HEK293 (cell line): Measurements from ENCODE around the gene SARS1.

Experiments used
- FEZF1 ChIP-seq: fragments of 450-650 bp; formaldehyde crosslinking; IDR thresholded peaks from 2 replicates; pipeline ENCODE4 v1.5.1; 2016; ENCODE audit warnings: missing biosample characterization, missing genetic modification characterization
- OVOL3 ChIP-seq: fragments of 450-650 bp; formaldehyde crosslinking; IDR thresholded peaks from 2 replicates; pipeline ENCODE4 v1.5.1; 2016; ENCODE audit warnings: missing biosample characterization, missing genetic modification characterization
- REPIN1 ChIP-seq: fragments of 450-650 bp; formaldehyde crosslinking; IDR thresholded peaks from 2 replicates; pipeline ENCODE4 v1.5.1; 2017; ENCODE audit warnings: missing biosample characterization, missing genetic modification characterization, low read depth
- SCRT2 ChIP-seq: fragments of 450-650 bp; formaldehyde crosslinking; IDR thresholded peaks from 2 replicates; pipeline ENCODE4 v1.5.1; 2016; ENCODE audit warnings: missing biosample characterization, missing genetic modification characterization
- WT1 ChIP-seq: fragments of 450-650 bp; formaldehyde crosslinking; IDR thresholded peaks from 2 replicates; pipeline ENCODE4 v1.5.1; 2016; ENCODE audit warnings: missing biosample characterization, missing genetic modification characterization
- ZBTB7A ChIP-seq: fragments of 450-650 bp; formaldehyde crosslinking; IDR thresholded peaks from 2 replicates; pipeline ENCODE4 v1.5.1; 2016; ENCODE audit warnings: low read depth, missing biosample characterization, missing genetic modification characterization
- ZEB2 ChIP-seq: fragments of 450-650 bp; formaldehyde crosslinking; IDR thresholded peaks from 2 replicates; pipeline ENCODE4 v1.5.1; 2016; ENCODE audit warnings: missing biosample characterization, missing genetic modification characterization
- ZFP3 ChIP-seq: fragments of 450-650 bp; formaldehyde crosslinking; IDR thresholded peaks from 2 replicates; pipeline ENCODE4 v1.5.1; 2016; ENCODE audit warnings: low read depth, missing biosample characterization, missing genetic modification characterization
- ZNF112 ChIP-seq: fragments of 450-650 bp; formaldehyde crosslinking; IDR thresholded peaks from 2 replicates; pipeline ENCODE4 v1.5.0; 2017; ENCODE audit warnings: missing biosample characterization, missing genetic modification characterization
- ZNF121 ChIP-seq: fragments of 450-650 bp; formaldehyde crosslinking; IDR thresholded peaks from 2 replicates; pipeline ENCODE4 v1.5.1; 2016; ENCODE audit warnings: missing biosample characterization, missing genetic modification characterization
- ZNF132 ChIP-seq: fragments of 450-650 bp; formaldehyde crosslinking; IDR thresholded peaks from 2 replicates; pipeline ENCODE4 v1.5.1; 2017; ENCODE audit warnings: missing biosample characterization, missing genetic modification characterization, borderline replicate concordance
- ZNF558 ChIP-seq: fragments of 450-650 bp; formaldehyde crosslinking; IDR thresholded peaks from 2 replicates; pipeline ENCODE4 v1.5.1; 2016; ENCODE audit warnings: missing biosample characterization, missing genetic modification characterization
- ZNF621 ChIP-seq: fragments of 450-650 bp; formaldehyde crosslinking; IDR thresholded peaks from 2 replicates; pipeline ENCODE4 v1.5.1; 2017; ENCODE audit warnings: missing biosample characterization, missing genetic modification characterization
- ZNF626 ChIP-seq: fragments of 450-650 bp; sonication (Bioruptor Pico); formaldehyde crosslinking; IDR thresholded peaks from 2 replicates; pipeline ENCODE4 v1.5.1; 2018; ENCODE audit warnings: missing biosample characterization, missing genetic modification characterization, inconsistent platforms
- ZNF777 ChIP-seq: fragments of 450-650 bp; formaldehyde crosslinking; IDR thresholded peaks from 2 replicates; pipeline ENCODE4 v1.5.1; 2017; ENCODE audit warnings: missing biosample characterization, missing genetic modification characterization, borderline replicate concordance
- ZNF843 ChIP-seq: fragments of 450-650 bp; formaldehyde crosslinking; IDR thresholded peaks from 2 replicates; pipeline ENCODE4 v1.5.1; 2016; ENCODE audit warnings: missing biosample characterization, missing genetic modification characterization
- TF ChIP-seq, protein P1 (sequence below): fragments of 450-650 bp; formaldehyde crosslinking; IDR thresholded peaks from 2 replicates; pipeline ENCODE4 v1.5.0; 2017; ENCODE audit warnings: missing biosample characterization, missing genetic modification characterization, borderline replicate concordance
- TF ChIP-seq, protein P2 (sequence below): sonication (generic); formaldehyde crosslinking; IDR thresholded peaks from 2 replicates; pipeline ENCODE4 v1.8.1; 2022; ENCODE audit warnings: mild to moderate bottlenecking, moderate library complexity, missing genetic modification reagents
- TF ChIP-seq, protein P3 (sequence below): fragments of 450-650 bp; formaldehyde crosslinking; IDR thresholded peaks from 2 replicates; pipeline ENCODE4 v1.5.1; 2017; ENCODE audit warnings: missing biosample characterization, missing genetic modification characterization
- TF ChIP-seq, protein P4 (sequence below): fragments of 450-650 bp; formaldehyde crosslinking; IDR thresholded peaks from 2 replicates; pipeline ENCODE4 v1.5.1; 2017; ENCODE audit warnings: missing biosample characterization, missing genetic modification characterization
- TF ChIP-seq, protein P5 (sequence below): fragments of 450-650 bp; IDR thresholded peaks from 2 replicates; pipeline ENCODE4 v1.5.1; 2018; ENCODE audit warnings: missing biosample characterization, mild to moderate bottlenecking, missing genetic modification characterization
- TF ChIP-seq, protein P6 (sequence below): fragments of 450-650 bp; formaldehyde crosslinking; IDR thresholded peaks from 2 replicates; pipeline ENCODE4 v1.5.1; 2017; ENCODE audit warnings: missing biosample characterization, mild to moderate bottlenecking, missing genetic modification characterization, moderate library complexity
- TF ChIP-seq, protein P7 (sequence below): fragments of 450-650 bp; formaldehyde crosslinking; IDR thresholded peaks from 2 replicates; pipeline ENCODE4 v1.5.1; 2016; ENCODE audit warnings: missing biosample characterization, missing genetic modification characterization
- TF ChIP-seq, protein P8 (sequence below): fragments of 450-650 bp; formaldehyde crosslinking; IDR thresholded peaks from 2 replicates; pipeline ENCODE4 v1.5.1; 2016; ENCODE audit warnings: missing biosample characterization, missing genetic modification characterization, low read depth

Gene SARS1

DNA sequence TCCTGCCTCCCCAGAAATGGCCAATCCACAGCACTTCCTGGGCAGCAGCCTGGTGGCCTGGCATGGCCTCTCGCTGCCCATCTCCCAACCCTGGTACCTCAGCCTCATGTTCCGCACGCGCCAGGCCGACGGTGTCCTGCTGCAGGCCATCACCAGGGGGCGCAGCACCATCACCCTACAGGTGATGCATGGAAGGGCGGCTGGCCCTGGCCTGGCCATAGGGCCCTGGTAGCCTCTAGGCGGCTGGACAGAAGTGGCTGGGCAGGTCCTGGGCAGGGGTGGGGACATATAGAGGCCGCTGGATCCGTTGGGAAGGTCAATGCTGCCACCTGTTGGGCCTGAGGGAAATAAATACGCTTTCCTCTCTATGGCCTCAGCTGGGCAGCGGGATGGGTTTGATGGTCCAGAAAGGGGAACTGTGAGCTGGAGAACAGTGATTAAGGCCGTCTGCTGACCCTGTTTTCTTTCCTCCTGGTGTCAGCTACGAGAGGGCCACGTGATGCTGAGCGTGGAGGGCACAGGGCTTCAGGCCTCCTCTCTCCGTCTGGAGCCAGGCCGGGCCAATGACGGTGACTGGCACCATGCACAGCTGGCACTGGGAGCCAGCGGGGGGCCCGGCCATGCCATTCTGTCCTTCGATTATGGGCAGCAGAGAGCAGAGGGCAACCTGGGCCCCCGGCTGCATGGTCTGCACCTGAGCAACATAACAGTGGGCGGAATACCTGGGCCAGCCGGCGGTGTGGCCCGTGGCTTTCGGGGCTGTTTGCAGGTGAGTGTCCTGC is 50.1 kb downstream of the SARS1 start (continued):
- TF ChIP-seq ZEB2 (tag by site-specific recombination): peak; percentile 40; the same call in 1 of the 2 replicates
- no peak for TF ChIP-seq OVOL3 (tag by site-specific recombination)
- TF ChIP-seq, protein P1, sequence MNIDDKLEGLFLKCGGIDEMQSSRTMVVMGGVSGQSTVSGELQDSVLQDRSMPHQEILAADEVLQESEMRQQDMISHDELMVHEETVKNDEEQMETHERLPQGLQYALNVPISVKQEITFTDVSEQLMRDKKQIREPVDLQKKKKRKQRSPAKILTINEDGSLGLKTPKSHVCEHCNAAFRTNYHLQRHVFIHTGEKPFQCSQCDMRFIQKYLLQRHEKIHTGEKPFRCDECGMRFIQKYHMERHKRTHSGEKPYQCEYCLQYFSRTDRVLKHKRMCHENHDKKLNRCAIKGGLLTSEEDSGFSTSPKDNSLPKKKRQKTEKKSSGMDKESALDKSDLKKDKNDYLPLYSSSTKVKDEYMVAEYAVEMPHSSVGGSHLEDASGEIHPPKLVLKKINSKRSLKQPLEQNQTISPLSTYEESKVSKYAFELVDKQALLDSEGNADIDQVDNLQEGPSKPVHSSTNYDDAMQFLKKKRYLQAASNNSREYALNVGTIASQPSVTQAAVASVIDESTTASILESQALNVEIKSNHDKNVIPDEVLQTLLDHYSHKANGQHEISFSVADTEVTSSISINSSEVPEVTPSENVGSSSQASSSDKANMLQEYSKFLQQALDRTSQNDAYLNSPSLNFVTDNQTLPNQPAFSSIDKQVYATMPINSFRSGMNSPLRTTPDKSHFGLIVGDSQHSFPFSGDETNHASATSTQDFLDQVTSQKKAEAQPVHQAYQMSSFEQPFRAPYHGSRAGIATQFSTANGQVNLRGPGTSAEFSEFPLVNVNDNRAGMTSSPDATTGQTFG (tag by site-specific recombination): no peak
- TF ChIP-seq ZFP3 (tag by site-specific recombination): no peak
- TF ChIP-seq ZNF777 (tag by site-specific recombination): no peak
- TF ChIP-seq ZNF843: no peak
- TF ChIP-seq ZNF621 (tag by site-specific recombination): no peak
- no peak for TF ChIP-seq ZNF626 (tag by site-specific recombination)
- TF ChIP-seq, protein P2, sequence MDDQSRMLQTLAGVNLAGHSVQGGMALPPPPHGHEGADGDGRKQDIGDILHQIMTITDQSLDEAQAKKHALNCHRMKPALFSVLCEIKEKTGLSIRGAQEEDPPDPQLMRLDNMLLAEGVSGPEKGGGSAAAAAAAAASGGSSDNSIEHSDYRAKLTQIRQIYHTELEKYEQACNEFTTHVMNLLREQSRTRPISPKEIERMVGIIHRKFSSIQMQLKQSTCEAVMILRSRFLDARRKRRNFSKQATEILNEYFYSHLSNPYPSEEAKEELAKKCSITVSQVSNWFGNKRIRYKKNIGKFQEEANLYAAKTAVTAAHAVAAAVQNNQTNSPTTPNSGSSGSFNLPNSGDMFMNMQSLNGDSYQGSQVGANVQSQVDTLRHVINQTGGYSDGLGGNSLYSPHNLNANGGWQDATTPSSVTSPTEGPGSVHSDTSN (CRISPR knock-in tag): no peak
- no peak for TF ChIP-seq ZNF112 (tag by site-specific recombination)
- no peak for TF ChIP-seq ZBTB7A (tag by site-specific recombination)
- TF ChIP-seq ZNF121 (tag by site-specific recombination): no peak
- no peak for TF ChIP-seq FEZF1 (tag by site-specific recombination)
- TF ChIP-seq, protein P3, sequence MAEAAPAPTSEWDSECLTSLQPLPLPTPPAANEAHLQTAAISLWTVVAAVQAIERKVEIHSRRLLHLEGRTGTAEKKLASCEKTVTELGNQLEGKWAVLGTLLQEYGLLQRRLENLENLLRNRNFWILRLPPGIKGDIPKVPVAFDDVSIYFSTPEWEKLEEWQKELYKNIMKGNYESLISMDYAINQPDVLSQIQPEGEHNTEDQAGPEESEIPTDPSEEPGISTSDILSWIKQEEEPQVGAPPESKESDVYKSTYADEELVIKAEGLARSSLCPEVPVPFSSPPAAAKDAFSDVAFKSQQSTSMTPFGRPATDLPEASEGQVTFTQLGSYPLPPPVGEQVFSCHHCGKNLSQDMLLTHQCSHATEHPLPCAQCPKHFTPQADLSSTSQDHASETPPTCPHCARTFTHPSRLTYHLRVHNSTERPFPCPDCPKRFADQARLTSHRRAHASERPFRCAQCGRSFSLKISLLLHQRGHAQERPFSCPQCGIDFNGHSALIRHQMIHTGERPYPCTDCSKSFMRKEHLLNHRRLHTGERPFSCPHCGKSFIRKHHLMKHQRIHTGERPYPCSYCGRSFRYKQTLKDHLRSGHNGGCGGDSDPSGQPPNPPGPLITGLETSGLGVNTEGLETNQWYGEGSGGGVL: no peak
- TF ChIP-seq, protein P4, sequence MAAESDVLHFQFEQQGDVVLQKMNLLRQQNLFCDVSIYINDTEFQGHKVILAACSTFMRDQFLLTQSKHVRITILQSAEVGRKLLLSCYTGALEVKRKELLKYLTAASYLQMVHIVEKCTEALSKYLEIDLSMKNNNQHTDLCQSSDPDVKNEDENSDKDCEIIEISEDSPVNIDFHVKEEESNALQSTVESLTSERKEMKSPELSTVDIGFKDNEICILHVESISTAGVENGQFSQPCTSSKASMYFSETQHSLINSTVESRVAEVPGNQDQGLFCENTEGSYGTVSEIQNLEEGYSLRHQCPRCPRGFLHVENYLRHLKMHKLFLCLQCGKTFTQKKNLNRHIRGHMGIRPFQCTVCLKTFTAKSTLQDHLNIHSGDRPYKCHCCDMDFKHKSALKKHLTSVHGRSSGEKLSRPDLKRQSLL (tag by site-specific recombination): no peak
- TF ChIP-seq, protein P5, sequence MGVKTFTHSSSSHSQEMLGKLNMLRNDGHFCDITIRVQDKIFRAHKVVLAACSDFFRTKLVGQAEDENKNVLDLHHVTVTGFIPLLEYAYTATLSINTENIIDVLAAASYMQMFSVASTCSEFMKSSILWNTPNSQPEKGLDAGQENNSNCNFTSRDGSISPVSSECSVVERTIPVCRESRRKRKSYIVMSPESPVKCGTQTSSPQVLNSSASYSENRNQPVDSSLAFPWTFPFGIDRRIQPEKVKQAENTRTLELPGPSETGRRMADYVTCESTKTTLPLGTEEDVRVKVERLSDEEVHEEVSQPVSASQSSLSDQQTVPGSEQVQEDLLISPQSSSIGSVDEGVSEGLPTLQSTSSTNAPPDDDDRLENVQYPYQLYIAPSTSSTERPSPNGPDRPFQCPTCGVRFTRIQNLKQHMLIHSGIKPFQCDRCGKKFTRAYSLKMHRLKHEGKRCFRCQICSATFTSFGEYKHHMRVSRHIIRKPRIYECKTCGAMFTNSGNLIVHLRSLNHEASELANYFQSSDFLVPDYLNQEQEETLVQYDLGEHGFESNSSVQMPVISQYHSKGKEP (tag by site-specific recombination): no peak
- TF ChIP-seq, protein P6, sequence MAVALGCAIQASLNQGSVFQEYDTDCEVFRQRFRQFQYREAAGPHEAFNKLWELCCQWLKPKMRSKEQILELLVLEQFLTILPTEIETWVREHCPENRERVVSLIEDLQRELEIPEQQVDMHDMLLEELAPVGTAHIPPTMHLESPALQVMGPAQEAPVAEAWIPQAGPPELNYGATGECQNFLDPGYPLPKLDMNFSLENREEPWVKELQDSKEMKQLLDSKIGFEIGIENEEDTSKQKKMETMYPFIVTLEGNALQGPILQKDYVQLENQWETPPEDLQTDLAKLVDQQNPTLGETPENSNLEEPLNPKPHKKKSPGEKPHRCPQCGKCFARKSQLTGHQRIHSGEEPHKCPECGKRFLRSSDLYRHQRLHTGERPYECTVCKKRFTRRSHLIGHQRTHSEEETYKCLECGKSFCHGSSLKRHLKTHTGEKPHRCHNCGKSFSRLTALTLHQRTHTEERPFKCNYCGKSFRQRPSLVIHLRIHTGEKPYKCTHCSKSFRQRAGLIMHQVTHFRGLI (tag by site-specific recombination): no peak
- TF ChIP-seq ZNF558 (tag by site-specific recombination): no peak
- peak; percentile 99 for TF ChIP-seq SCRT2 (tag by site-specific recombination)
- no peak for TF ChIP-seq WT1
- TF ChIP-seq, protein P7, sequence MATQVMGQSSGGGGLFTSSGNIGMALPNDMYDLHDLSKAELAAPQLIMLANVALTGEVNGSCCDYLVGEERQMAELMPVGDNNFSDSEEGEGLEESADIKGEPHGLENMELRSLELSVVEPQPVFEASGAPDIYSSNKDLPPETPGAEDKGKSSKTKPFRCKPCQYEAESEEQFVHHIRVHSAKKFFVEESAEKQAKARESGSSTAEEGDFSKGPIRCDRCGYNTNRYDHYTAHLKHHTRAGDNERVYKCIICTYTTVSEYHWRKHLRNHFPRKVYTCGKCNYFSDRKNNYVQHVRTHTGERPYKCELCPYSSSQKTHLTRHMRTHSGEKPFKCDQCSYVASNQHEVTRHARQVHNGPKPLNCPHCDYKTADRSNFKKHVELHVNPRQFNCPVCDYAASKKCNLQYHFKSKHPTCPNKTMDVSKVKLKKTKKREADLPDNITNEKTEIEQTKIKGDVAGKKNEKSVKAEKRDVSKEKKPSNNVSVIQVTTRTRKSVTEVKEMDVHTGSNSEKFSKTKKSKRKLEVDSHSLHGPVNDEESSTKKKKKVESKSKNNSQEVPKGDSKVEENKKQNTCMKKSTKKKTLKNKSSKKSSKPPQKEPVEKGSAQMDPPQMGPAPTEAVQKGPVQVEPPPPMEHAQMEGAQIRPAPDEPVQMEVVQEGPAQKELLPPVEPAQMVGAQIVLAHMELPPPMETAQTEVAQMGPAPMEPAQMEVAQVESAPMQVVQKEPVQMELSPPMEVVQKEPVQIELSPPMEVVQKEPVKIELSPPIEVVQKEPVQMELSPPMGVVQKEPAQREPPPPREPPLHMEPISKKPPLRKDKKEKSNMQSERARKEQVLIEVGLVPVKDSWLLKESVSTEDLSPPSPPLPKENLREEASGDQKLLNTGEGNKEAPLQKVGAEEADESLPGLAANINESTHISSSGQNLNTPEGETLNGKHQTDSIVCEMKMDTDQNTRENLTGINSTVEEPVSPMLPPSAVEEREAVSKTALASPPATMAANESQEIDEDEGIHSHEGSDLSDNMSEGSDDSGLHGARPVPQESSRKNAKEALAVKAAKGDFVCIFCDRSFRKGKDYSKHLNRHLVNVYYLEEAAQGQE: no peak
- TF ChIP-seq, protein P8, sequence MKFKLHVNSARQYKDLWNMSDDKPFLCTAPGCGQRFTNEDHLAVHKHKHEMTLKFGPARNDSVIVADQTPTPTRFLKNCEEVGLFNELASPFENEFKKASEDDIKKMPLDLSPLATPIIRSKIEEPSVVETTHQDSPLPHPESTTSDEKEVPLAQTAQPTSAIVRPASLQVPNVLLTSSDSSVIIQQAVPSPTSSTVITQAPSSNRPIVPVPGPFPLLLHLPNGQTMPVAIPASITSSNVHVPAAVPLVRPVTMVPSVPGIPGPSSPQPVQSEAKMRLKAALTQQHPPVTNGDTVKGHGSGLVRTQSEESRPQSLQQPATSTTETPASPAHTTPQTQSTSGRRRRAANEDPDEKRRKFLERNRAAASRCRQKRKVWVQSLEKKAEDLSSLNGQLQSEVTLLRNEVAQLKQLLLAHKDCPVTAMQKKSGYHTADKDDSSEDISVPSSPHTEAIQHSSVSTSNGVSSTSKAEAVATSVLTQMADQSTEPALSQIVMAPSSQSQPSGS (tag by site-specific recombination): no peak
- TF ChIP-seq REPIN1 (tag by site-specific recombination): no peak
- TF ChIP-seq ZNF132 (tag by site-specific recombination): no peak
